Upper lobe of left lung (tissue), 6 donors: ENCODE results near the gene SERPINA1. TPM values are rescaled to one million over a fixed set of nuclear protein-coding genes. Genes with fewer than 3 reads are reported as not detected.
"Not testable (repeated sequence)": the region's sequence is repeated elsewhere in the genome, so short reads cannot be mapped to it uniquely, and the experiment has no call there.

Experiments used
- ATAC-seq, 2 donors: fragments of 200-7000 bp; cut with Tn5 transposase; one replicate each; pipeline ENCODE4 v1.9.1; 2022; ENCODE audit warnings: mild to moderate bottlenecking in 2 of 2, moderate library complexity in 2 of 2; ENCODE audit not compliant: low FRiP score in 2 of 2
- DNase-seq, 2 donors: peaks; one replicate each; pipeline ENCODE4 v3.0.0-alpha.2; 2019 to 2020
- H3K27ac ChIP-seq, 4 donors: fragments of 200-600 bp; sonication (generic); one replicate each; pipeline ENCODE4 v1.5.1; 2016 to 2019
- H3K27me3 ChIP-seq, 4 donors: fragments of 200-600 bp; sonication (generic); one replicate each; pipeline ENCODE4 v1.5.1; 2017 to 2019
- H3K36me3 ChIP-seq, 4 donors: fragments of 200-600 bp; sonication (generic); one replicate each; pipeline ENCODE4 v1.5.1; 2016 to 2019
- H3K4me1 ChIP-seq, 4 donors: fragments of 200-600 bp; sonication (generic); one replicate each; pipeline ENCODE4 v1.5.1; 2018 to 2019
- H3K4me3 ChIP-seq, 4 donors: fragments of 200-600 bp; sonication (generic); one replicate each; pipeline ENCODE4 v1.5.1; 2017 to 2019; ENCODE audit warnings: mild to moderate bottlenecking in 2 of 4, moderate library complexity in 1 of 4
- H3K9me3 ChIP-seq, 4 donors: fragments of 200-600 bp; sonication (generic); one replicate each; pipeline ENCODE4 v1.5.1; 2018 to 2019
- CTCF ChIP-seq, 6 experiments: fragments of 450-650 bp in 4 of 6; fragments of 200-600 bp in 2 of 6; sonication (generic) in 2 of 6; IDR thresholded peaks; one replicate each; pipeline ENCODE4 v1.5.1; 2016 to 2019; ENCODE audit warnings: antibody characterized with exemption in 6 of 6
- EP300 ChIP-seq, 4 donors: sonication (generic); formaldehyde crosslinking; IDR thresholded peaks; one replicate each; pipeline ENCODE4 v1.5.1; 2017; ENCODE audit warnings: antibody characterized with exemption in 4 of 4, control low read depth in 2 of 4
- POLR2A ChIP-seq, 4 donors: fragments of 450-650 bp; IDR thresholded peaks; one replicate each; pipeline ENCODE4 v1.5.1; 2016 to 2017; ENCODE audit warnings: antibody characterized with exemption in 4 of 4, mild to moderate bottlenecking in 2 of 4
- POLR2AphosphoS5 ChIP-seq, 2 donors: sonication (generic); formaldehyde crosslinking; IDR thresholded peaks; one replicate each; pipeline ENCODE4 v1.5.1; 2017; ENCODE audit warnings: antibody characterized with exemption in 2 of 2
- WGBS, 2 donors: methylation state at CpG; one replicate each; pipeline ENCODE4 v1.1.5; 2017 to 2018; 5-methylcytosine and 5-hydroxymethylcytosine counted together
- total RNA-seq, 6 donors: library from RNA; depleted of rRNA in 4 of 6; stranded (reverse); fragments of >200 nt in 4 of 6; gene quantifications; one replicate each; pipeline versions ENCODE4 v1.1.0 to v1.2.1, GENCODE V29; 2016 to 2021
- donor health status: DM: no; HTN: no; CAD: no; lungs with moderate emphysema.
- donor health status: DM: no; HTN: yes; CAD: no; lungs with severe emphysema.

The SERPINA1 gene
- total RNA-seq, 6 donors from 2014 or later = 205 to 1,050 (median 637) TPM

GRCh38 chr14:94374749-94375260 lies 13.6 kb downstream of the SERPINA1 start:
- H3K27me3 ChIP-seq = no peaks in the 10 kb centered on the region
- 82 to 86% methylated on average over 4 of the region's 4 CpGs for WGBS, 2 donors
- TF ChIP-seq POLR2A (IDR thresholded peaks at IDR 0.05) = no peak
- no peak for TF ChIP-seq CTCF (IDR thresholded peaks at IDR 0.05)
- TF ChIP-seq POLR2AphosphoS5 (IDR thresholded peaks at IDR 0.05) = no peak
- no peak for TF ChIP-seq EP300 (IDR thresholded peaks at IDR 0.05)
- H3K36me3 ChIP-seq = peaks cover 0 to 20% (median 15%) of the 10 kb centered on the region in 4 donors
- no peak overlapping the region for H3K27ac ChIP-seq
- no peak for DNase-seq
- no peaks in the 10 kb centered on the region for H3K9me3 ChIP-seq
- no peak for ATAC-seq
- no peaks in the 10 kb centered on the region for H3K4me1 ChIP-seq
- no peak overlapping the region for H3K4me3 ChIP-seq

GRCh38 chr14:94374116-94374515 lies 14.3 kb downstream of the SERPINA1 start:
- no peak overlapping the region for H3K27ac ChIP-seq
- H3K36me3 ChIP-seq = peaks cover 0 to 15% (median 13%) of the 10 kb centered on the region in 4 donors
- TF ChIP-seq POLR2AphosphoS5 (IDR thresholded peaks at IDR 0.05) (no peak), EP300 (IDR thresholded peaks at IDR 0.05) (no peak), POLR2A (IDR thresholded peaks at IDR 0.05) (no peak), CTCF (IDR thresholded peaks at IDR 0.05) (no peak)
- 88 to 94% methylated on average over 6 of the region's 6 CpGs for WGBS, 2 donors
- no peak overlapping the region for H3K4me3 ChIP-seq
- DNase-seq (no peak), ATAC-seq (no peak)
- no peaks in the 10 kb centered on the region for H3K27me3 ChIP-seq
- no peaks in the 10 kb centered on the region for H3K4me1 ChIP-seq
- no peaks in the 10 kb centered on the region for H3K9me3 ChIP-seq

GRCh38 chr14:94373708-94374107 lies 14.7 kb downstream of the SERPINA1 start:
- Histone ChIP-seq H3K4me1 (no peaks in the 10 kb centered on the region), H3K27me3 (no peaks in the 10 kb centered on the region), H3K4me3 (no peak overlapping the region), H3K36me3 (peaks cover 0 to 12% (median 10%) of the 10 kb centered on the region in 4 donors), H3K9me3 (no peaks in the 10 kb centered on the region), H3K27ac (no peak overlapping the region)
- TF ChIP-seq EP300 (IDR thresholded peaks at IDR 0.05) = no peak
- TF ChIP-seq POLR2AphosphoS5 (IDR thresholded peaks at IDR 0.05) = no peak
- TF ChIP-seq CTCF (IDR thresholded peaks at IDR 0.05) = no peak
- TF ChIP-seq POLR2A (IDR thresholded peaks at IDR 0.05) = no peak
- 80 to 84% methylated on average over 8 of the region's 8 CpGs for WGBS, 2 donors
- ATAC-seq = peak in 1 of 2 donors; percentile 91
- DNase-seq = no peak

- WGBS, 2 donors = 82 to 83% methylated on average over 13 of the region's 13 CpGs
- ATAC-seq (no peak), DNase-seq (no peak)
- Histone ChIP-seq H3K27ac (no peak overlapping the region), H3K9me3 (no peaks in the 10 kb centered on the region), H3K27me3 (no peaks in the 10 kb centered on the region), H3K36me3 (peaks cover 0 to under 1% (median 0%) of the 10 kb centered on the region in 4 donors), H3K4me1 (no peaks in the 10 kb centered on the region), H3K4me3 (no peak overlapping the region)
- TF ChIP-seq CTCF (IDR thresholded peaks at IDR 0.05) = no peak
- TF ChIP-seq EP300 (IDR thresholded peaks at IDR 0.05) = no peak
- no peak for TF ChIP-seq POLR2A (IDR thresholded peaks at IDR 0.05)
- no peak for TF ChIP-seq POLR2AphosphoS5 (IDR thresholded peaks at IDR 0.05)
Measured at GRCh38 chr14:94372021-94372605, 16.3 kb downstream of the SERPINA1 start.

GRCh38 chr14:94370524-94370910 lies 17.9 kb downstream of the SERPINA1 start:
- Histone ChIP-seq H3K27me3 (no peaks in the 10 kb centered on the region), H3K27ac (no peak overlapping the region), H3K36me3 (no peaks in the 10 kb centered on the region), H3K4me1 (no peaks in the 10 kb centered on the region), H3K4me3 (no peak overlapping the region), H3K9me3 (no peaks in the 10 kb centered on the region)
- WGBS, 2 donors = 77 to 93% methylated on average over 2 to 3 of the region's 6 CpGs
- TF ChIP-seq CTCF (IDR thresholded peaks at IDR 0.05) (no peak), POLR2A (IDR thresholded peaks at IDR 0.05) (no peak), POLR2AphosphoS5 (IDR thresholded peaks at IDR 0.05) (no peak), EP300 (IDR thresholded peaks at IDR 0.05) (no peak)
- DNase-seq (peak in 1 of 2 donors; percentile 14), ATAC-seq (no peak)

- peak in 1 of 2 donors; percentile 9 for DNase-seq
- not testable (repeated sequence) for ATAC-seq, H3K9me3 ChIP-seq, H3K4me1 ChIP-seq, H3K27me3 ChIP-seq, H3K36me3 ChIP-seq, H3K27ac ChIP-seq, H3K4me3 ChIP-seq
- 79 to 83% methylated on average over 4 to 10 of the region's 22 CpGs for WGBS, 2 donors
Measured at GRCh38 chr14:94369766-94370523, 18.5 kb downstream of the SERPINA1 start.
